Mesenchymal stem cell (in vitro differentiated cells and primary cell): Measurements from ENCODE around the gene RAC3.
A peak's percentile ranks its signal among the peaks of the same experiment; 100 is the strongest.

Source experiments
- DNase-seq: peaks from one replicate; pipeline ENCODE4 v3.0.0-alpha.2; 2013
- H2AFZ ChIP-seq: one replicate; pipeline ENCODE4 v1.6.1; 2013; ENCODE audit warnings: low read depth, mild to moderate bottlenecking, control low read depth, inconsistent platforms, low read length, moderate library complexity
- H2AK5ac ChIP-seq: 2 replicates; pipeline ENCODE4 v1.6.1; 2013; ENCODE audit warnings: low read length, moderate library complexity, mild to moderate bottlenecking, inconsistent platforms; ENCODE audit not compliant: severe bottlenecking
- H2BK120ac ChIP-seq: one replicate; pipeline ENCODE4 v1.6.1; 2013; ENCODE audit warnings: low read depth, mild to moderate bottlenecking, inconsistent platforms, low read length, moderate library complexity
- H2BK12ac ChIP-seq, 2 experiments: one replicate each; pipeline ENCODE4 v1.6.1; 2013; ENCODE audit warnings: inconsistent platforms in 2 of 2, low read length in 2 of 2, mild to moderate bottlenecking in 2 of 2, moderate library complexity in 2 of 2, control low read depth in 1 of 2
- H2BK15ac ChIP-seq: one replicate; pipeline ENCODE4 v1.6.1; 2013; ENCODE audit warnings: mild to moderate bottlenecking, low read depth, inconsistent platforms; ENCODE audit not compliant: poor library complexity, severe bottlenecking
- H2BK5ac ChIP-seq: 2 replicates; pipeline ENCODE4 v1.6.1; 2013; ENCODE audit warnings: low read depth, mild to moderate bottlenecking, low read length, control low read depth, inconsistent platforms; ENCODE audit not compliant: poor library complexity, severe bottlenecking
- H3K14ac ChIP-seq, 2 experiments: one replicate each; pipeline ENCODE4 v1.6.1; 2013; ENCODE audit warnings: inconsistent platforms in 2 of 2, low read length in 2 of 2, control low read depth in 1 of 2, mild to moderate bottlenecking in 1 of 2, moderate library complexity in 1 of 2
- H3K18ac ChIP-seq, 2 experiments: one replicate each; pipeline ENCODE4 v1.6.1; 2013; ENCODE audit warnings: inconsistent platforms in 2 of 2, low read length in 2 of 2, control low read depth in 1 of 2, low read depth in 1 of 2, mild to moderate bottlenecking in 1 of 2
- H3K23ac ChIP-seq, 2 experiments: one replicate each; pipeline ENCODE4 v1.6.1; 2013; ENCODE audit warnings: inconsistent platforms in 2 of 2, low read length in 2 of 2, mild to moderate bottlenecking in 2 of 2, moderate library complexity in 2 of 2, control low read depth in 1 of 2
- H3K27ac ChIP-seq: 2 replicates; pipeline ENCODE4 v1.5.1; 2013; ENCODE audit warnings: mild to moderate bottlenecking, moderate library complexity, low read length, control low read depth, inconsistent platforms; ENCODE audit not compliant: poor library complexity, severe bottlenecking
- H3K27me3 ChIP-seq, 2 experiments: 2 replicates each; pipeline versions ENCODE4 v1.6.1 to v1.7.0; 2013; ENCODE audit warnings: low read length in 2 of 2, mild to moderate bottlenecking in 2 of 2, moderate library complexity in 2 of 2, control low read depth in 1 of 2, inconsistent platforms in 1 of 2; ENCODE audit not compliant: control insufficient read depth in 1 of 2, insufficient read depth in 1 of 2
- H3K36me3 ChIP-seq, 2 experiments: 2 replicates each; pipeline versions ENCODE4 v1.6.1 to v1.7.0; 2013; ENCODE audit warnings: low read length in 2 of 2, control low read depth in 1 of 2, inconsistent platforms in 1 of 2, low read depth in 1 of 2, mild to moderate bottlenecking in 1 of 2; ENCODE audit not compliant: insufficient read depth in 2 of 2, control insufficient read depth in 1 of 2
- H3K4ac ChIP-seq, 2 experiments: one replicate each; pipeline ENCODE4 v1.6.1; 2013; ENCODE audit warnings: inconsistent platforms in 2 of 2, low read length in 2 of 2, mild to moderate bottlenecking in 2 of 2, moderate library complexity in 2 of 2, control low read depth in 1 of 2, low read depth in 1 of 2
- H3K4me1 ChIP-seq: 2 replicates; pipeline ENCODE4 v1.6.1; 2013; ENCODE audit warnings: low read depth, low read length, control low read depth; ENCODE audit not compliant: control insufficient read depth, insufficient read depth
- H3K4me2 ChIP-seq: 2 replicates; pipeline ENCODE4 v1.6.1; 2013; ENCODE audit warnings: low read length, mild to moderate bottlenecking, inconsistent platforms; ENCODE audit not compliant: poor library complexity, severe bottlenecking
- H3K4me3 ChIP-seq, 2 experiments: 2 replicates each; pipeline versions ENCODE4 v1.5.1 to v1.7.0; 2013; ENCODE audit warnings: low read length in 2 of 2, mild to moderate bottlenecking in 2 of 2, control low read depth in 1 of 2, low read depth in 1 of 2; ENCODE audit not compliant: insufficient read depth in 1 of 2
- H3K79me1 ChIP-seq: replicated peaks from 2 replicates; pipeline ENCODE4 v1.6.1; 2013; ENCODE audit warnings: mild to moderate bottlenecking, control low read depth, low read length, inconsistent platforms; ENCODE audit not compliant: poor library complexity, severe bottlenecking
- H3K9ac ChIP-seq: 2 replicates; pipeline ENCODE4 v1.7.0; 2013; ENCODE audit warnings: mild to moderate bottlenecking, low read length, moderate library complexity
- H3K9me3 ChIP-seq: 2 replicates; pipeline ENCODE4 v1.7.0; 2013; ENCODE audit warnings: mild to moderate bottlenecking, low read length; ENCODE audit not compliant: control insufficient read depth
- H4K8ac ChIP-seq: one replicate; pipeline ENCODE4 v1.6.1; 2013; ENCODE audit warnings: inconsistent platforms, mild to moderate bottlenecking, low read length, moderate library complexity
- H4K91ac ChIP-seq: one replicate; pipeline ENCODE4 v1.6.1; 2013; ENCODE audit warnings: mild to moderate bottlenecking, low read length, inconsistent platforms
- WGBS: methylation state at CpG from one replicate; pipeline ENCODE4 v1.1.7; 2013; ENCODE audit warnings: mixed read lengths; 5-methylcytosine and 5-hydroxymethylcytosine counted together

The RAC3 gene

DNA sequence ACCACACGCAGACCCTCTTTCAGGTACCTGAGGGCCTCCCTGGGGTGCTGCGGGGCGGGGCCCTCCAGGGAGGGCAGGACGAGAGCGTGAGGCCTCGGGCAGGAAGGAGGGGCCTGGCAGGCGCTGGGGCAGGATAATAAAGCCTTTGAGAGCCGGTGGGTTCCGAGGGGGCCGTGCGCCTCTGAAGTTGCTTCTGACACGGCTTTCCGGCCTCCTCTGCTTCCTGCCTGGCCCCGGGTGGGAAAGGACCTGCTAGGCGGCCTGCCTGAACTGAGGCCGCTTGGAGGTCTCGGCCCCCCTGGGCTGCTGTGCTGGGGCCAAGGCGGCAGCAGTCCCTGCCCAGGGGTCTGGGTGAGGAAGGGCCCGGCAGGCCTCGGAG, 19.2 kb upstream of the RAC3 start:
- H3K14ac ChIP-seq = no peak overlapping the region
- no peak overlapping the region for H4K8ac ChIP-seq
- peaks cover 4% of the 10 kb centered on the region for H3K79me1 ChIP-seq
- no peak for DNase-seq
- H3K36me3 ChIP-seq = peaks cover 2 to 75% of the 10 kb centered on the region in 2 experiments
- no peak overlapping the region for H3K4me3 ChIP-seq
- peaks cover 25% of the 10 kb centered on the region for H3K4me1 ChIP-seq
- WGBS = 69% methylated on average over 19 of the region's 20 CpGs
- no peak overlapping the region for H2AK5ac ChIP-seq
- no peak overlapping the region for H3K23ac ChIP-seq
- peak overlapping the region; percentile 35 for H4K91ac ChIP-seq
- H3K27me3 ChIP-seq = no peaks in the 10 kb centered on the region
- H3K18ac ChIP-seq = peak overlapping the region in 1 of 2 experiments; percentile 23
- H2BK120ac ChIP-seq = no peak overlapping the region
- peak overlapping the region; percentile 9 for H2BK15ac ChIP-seq
- no peak overlapping the region for H2BK12ac ChIP-seq
- no peak overlapping the region for H3K4me2 ChIP-seq
- no peak overlapping the region for H2AFZ ChIP-seq
- no peak overlapping the region for H3K4ac ChIP-seq
- no peak overlapping the region for H3K9ac ChIP-seq
- no peak overlapping the region for H2BK5ac ChIP-seq
- no peak overlapping the region for H3K27ac ChIP-seq
- no peaks in the 10 kb centered on the region for H3K9me3 ChIP-seq

DNA sequence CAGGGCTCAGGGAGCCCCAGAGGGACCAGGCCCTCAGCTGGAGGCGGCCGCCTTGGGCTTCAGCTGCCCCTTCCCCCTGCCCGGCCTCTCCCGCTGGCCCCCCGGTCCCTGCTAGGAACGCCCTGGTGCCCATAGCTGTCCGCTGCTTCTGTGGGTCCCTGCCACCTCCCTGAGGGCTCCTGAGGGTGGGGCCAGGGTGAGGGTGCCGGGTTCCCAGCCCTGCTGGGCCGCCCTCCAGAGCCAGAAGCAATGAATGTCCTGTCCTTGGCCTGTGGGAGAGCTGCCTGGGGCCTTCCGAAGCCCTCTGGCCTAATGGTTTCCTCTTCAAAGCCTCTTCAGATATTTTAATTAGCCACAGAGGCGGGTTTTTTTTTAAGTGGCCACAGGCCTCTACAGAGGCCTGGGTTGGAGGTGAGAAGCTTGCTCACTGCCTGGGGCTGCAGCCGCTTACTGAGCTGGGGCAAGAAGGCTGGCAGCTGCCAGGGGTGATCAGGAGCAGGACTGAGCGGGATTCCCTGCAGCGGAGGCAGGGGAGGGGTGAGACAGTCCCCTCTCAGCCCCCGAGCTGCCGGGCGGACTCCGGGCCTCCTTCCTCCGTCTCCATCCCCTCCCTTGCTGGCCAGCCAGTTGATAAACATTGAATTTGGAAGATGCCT, 18.7 kb upstream of the RAC3 start:
- Histone ChIP-seq H2BK120ac (no peak overlapping the region), H3K23ac (no peak overlapping the region), H3K14ac (no peak overlapping the region), H4K8ac (no peak overlapping the region), H3K27me3 (no peaks in the 10 kb centered on the region), H3K18ac (peak overlapping the region in 1 of 2 experiments; percentile 23), H2BK15ac (peak overlapping the region; percentile 9), H3K4me3 (no peak overlapping the region), H3K79me1 (peaks cover 4% of the 10 kb centered on the region), H3K36me3 (peaks cover 4 to 80% of the 10 kb centered on the region in 2 experiments), H2AFZ (no peak overlapping the region), H3K4me1 (peaks cover 20% of the 10 kb centered on the region), H3K9ac (no peak overlapping the region), H3K9me3 (no peaks in the 10 kb centered on the region), H2AK5ac (no peak overlapping the region), H3K4ac (no peak overlapping the region), H4K91ac (peak overlapping the region; percentile 35), H2BK12ac (peak overlapping the region in 1 of 2 experiments; percentile 31), H2BK5ac (no peak overlapping the region), H3K27ac (no peak overlapping the region), H3K4me2 (no peak overlapping the region)
- peak; percentile 26 for DNase-seq
- WGBS = 68% methylated on average over 13 of the region's 19 CpGs

DNA sequence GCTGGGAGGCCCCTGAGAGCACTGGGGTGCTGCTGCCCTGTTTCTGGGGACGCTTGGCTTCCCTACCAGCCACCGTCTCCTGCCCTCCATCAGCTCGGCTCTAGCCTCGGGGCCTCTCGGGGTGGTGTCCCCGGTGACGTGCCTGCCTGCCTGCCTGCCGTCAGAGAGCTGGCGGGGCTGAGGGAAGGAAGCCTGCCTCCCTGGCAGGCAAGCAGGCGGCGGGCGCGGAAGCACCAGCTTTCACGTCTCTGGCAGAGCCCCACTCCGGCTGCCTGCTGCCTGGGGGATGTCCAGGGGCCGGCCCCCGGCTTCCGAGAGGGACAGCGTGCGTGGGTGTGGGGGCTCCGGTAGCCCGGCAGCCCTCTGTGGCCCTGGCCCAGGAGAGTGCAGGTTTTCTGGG, 18.1 kb upstream of the RAC3 start:
- Histone ChIP-seq H3K18ac (no peak overlapping the region), H2AK5ac (no peak overlapping the region), H3K4ac (no peak overlapping the region), H3K9me3 (no peaks in the 10 kb centered on the region), H2AFZ (no peak overlapping the region), H3K4me3 (no peak overlapping the region), H3K36me3 (peaks cover 7 to 84% of the 10 kb centered on the region in 2 experiments), H3K9ac (no peak overlapping the region), H3K79me1 (peaks cover 2% of the 10 kb centered on the region), H3K4me2 (no peak overlapping the region), H2BK15ac (no peak overlapping the region), H3K27ac (no peak overlapping the region), H2BK5ac (no peak overlapping the region), H3K14ac (no peak overlapping the region), H3K27me3 (no peaks in the 10 kb centered on the region), H2BK12ac (no peak overlapping the region), H3K23ac (no peak overlapping the region), H3K4me1 (peaks cover 17% of the 10 kb centered on the region), H4K91ac (no peak overlapping the region), H4K8ac (no peak overlapping the region), H2BK120ac (no peak overlapping the region)
- WGBS = 94% methylated on average over 22 of the region's 22 CpGs
- DNase-seq = no peak

DNA sequence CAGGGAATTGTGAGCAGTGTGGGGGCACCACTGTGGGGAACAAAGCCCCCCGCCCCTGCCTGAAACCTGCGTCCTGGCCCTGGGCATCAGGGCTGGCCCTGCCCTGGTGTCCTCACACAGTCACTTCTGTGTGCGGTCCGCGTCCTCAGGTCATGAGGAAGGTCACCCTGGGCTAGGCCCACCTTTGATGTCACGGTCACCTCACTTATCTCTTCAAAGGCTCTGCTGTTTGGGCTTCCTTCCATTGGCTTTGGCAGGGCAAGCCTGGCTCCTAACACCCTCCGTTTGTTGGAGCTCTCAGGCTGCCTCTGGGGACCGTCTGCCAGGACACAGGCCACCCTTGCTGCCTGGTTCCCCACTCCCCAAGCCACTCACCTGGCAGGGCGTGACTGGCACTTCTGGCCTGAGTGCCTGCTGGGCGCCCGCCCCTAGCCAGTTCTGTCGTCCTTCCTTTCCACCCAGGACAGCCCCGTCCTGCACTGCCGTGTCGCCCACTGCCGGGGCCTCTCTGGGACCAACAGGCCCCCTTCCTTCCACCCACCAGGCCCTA, 17.6 kb upstream of the RAC3 start:
- Histone ChIP-seq H2BK12ac (peak overlapping the region in 1 of 2 experiments; percentile 68), H3K23ac (no peak overlapping the region), H2BK5ac (no peak overlapping the region), H2BK120ac (no peak overlapping the region), H2BK15ac (no peak overlapping the region), H2AFZ (no peak overlapping the region), H3K4me3 (no peak overlapping the region), H3K4me2 (no peak overlapping the region), H3K27me3 (no peaks in the 10 kb centered on the region), H3K9ac (no peak overlapping the region), H3K27ac (no peak overlapping the region), H3K36me3 (peaks cover 12 to 84% of the 10 kb centered on the region in 2 experiments), H3K18ac (no peak overlapping the region), H4K91ac (no peak overlapping the region), H3K79me1 (peaks cover 2% of the 10 kb centered on the region), H4K8ac (no peak overlapping the region), H3K4ac (no peak overlapping the region), H3K14ac (no peak overlapping the region), H3K9me3 (no peaks in the 10 kb centered on the region), H2AK5ac (no peak overlapping the region), H3K4me1 (peaks cover 14% of the 10 kb centered on the region)
- no peak for DNase-seq
- WGBS = 94% methylated on average over 16 of the region's 16 CpGs
